K562 (cell line): Measurements from ENCODE around the gene CMIP. TPM values are rescaled to one million over a fixed set of nuclear protein-coding genes. Genes with fewer than 3 reads are reported as not detected.
A peak's percentile ranks its signal among the peaks of the same experiment; 100 is the strongest.

Experiments
- ARID1B ChIP-seq: fragments of 450-650 bp; IDR thresholded peaks from 2 replicates; pipeline ENCODE4 v1.6.1; 2016; ENCODE audit warnings: antibody characterized with exemption, mild to moderate bottlenecking, inconsistent platforms
- CBX1 ChIP-seq: sonication (generic); IDR thresholded peaks from 2 replicates; pipeline ENCODE4 v1.6.1; 2016; ENCODE audit warnings: antibody characterized with exemption, low read depth, mild to moderate bottlenecking
- ERF ChIP-seq: fragments of 450-650 bp; formaldehyde crosslinking; IDR thresholded peaks from 2 replicates; pipeline ENCODE4 v1.4.0; 2020; ENCODE audit warnings: mild to moderate bottlenecking, mixed read lengths
- ESRRA ChIP-seq: fragments of 450-650 bp; IDR thresholded peaks from 2 replicates; pipeline ENCODE4 v1.6.1; 2014; ENCODE audit warnings: low read depth, mild to moderate bottlenecking, moderate library complexity, borderline replicate concordance
- HOMEZ ChIP-seq: fragments of 250-450 bp; sonication (Bioruptor Pico); IDR thresholded peaks from 2 replicates; pipeline ENCODE4 v1.4.0; 2020; ENCODE audit warnings: mild to moderate bottlenecking, moderate library complexity
- KAT2B ChIP-seq: IDR thresholded peaks from one replicate; pipeline ENCODE4 v1.6.1; 2012; ENCODE audit warnings: low read depth, mild to moderate bottlenecking, control low read depth, inconsistent platforms, low read length, moderate library complexity
- RB1 ChIP-seq: fragments of 450-650 bp; IDR thresholded peaks from 2 replicates; pipeline ENCODE4 v1.6.1; 2017; ENCODE audit warnings: low read depth, mild to moderate bottlenecking
- RBM14 ChIP-seq: fragments of 200-400 bp; formaldehyde crosslinking; IDR thresholded peaks from 2 replicates; pipeline ENCODE4 v1.6.1; 2018; ENCODE audit warnings: low read depth, mild to moderate bottlenecking, low read length, moderate library complexity, borderline replicate concordance; ENCODE audit not compliant: insufficient read depth
- REST ChIP-seq, 2 experiments: fragments of 450-650 bp; formaldehyde crosslinking in 1 of 2; IDR thresholded peaks; 2 replicates each; pipeline versions ENCODE4 v1.4.0 to v1.6.1; 2014 to 2020; ENCODE audit warnings: mild to moderate bottlenecking in 2 of 2, borderline replicate concordance in 1 of 2, low read depth in 1 of 2
- TCFL5 ChIP-seq: fragments of 250-450 bp; sonication (Bioruptor Pico); conservative IDR thresholded peaks from 2 replicates; pipeline ENCODE4 v1.6.1; 2021; ENCODE audit warnings: mild to moderate bottlenecking, moderate library complexity, matching md5 sums
- WHSC1 ChIP-seq: IDR thresholded peaks from one replicate; pipeline ENCODE4 v1.6.1; 2012; ENCODE audit warnings: low read length, control low read depth, inconsistent platforms
- ZNF121 ChIP-seq: sonication (generic); formaldehyde crosslinking; conservative IDR thresholded peaks from 2 replicates; pipeline ENCODE4 v1.8.0; 2022; ENCODE audit warnings: missing genetic modification reagents
- polyA plus RNA-seq, 8 experiments: library from polyadenylated mRNA; depleted of rRNA in 4 of 8; stranded (reverse) in 5 of 8; unstranded in 3 of 8; fragments of >200 nt; fragmentation: Nextera tagmentation in 2 of 8; fragmentation: Illumina TruSeq in 1 of 8; extraction: Ambion mirVana in 2 of 8; extraction: Trizol in 1 of 8; gene quantifications; 2 replicates each; pipeline versions ENCODE4 v1.2.1 to v1.2.3, GENCODE V29; 2011 to 2014; ENCODE audit warnings: inconsistent platforms in 1 of 8, missing spikeins in 1 of 8
- total RNA-seq, 7 experiments: library from RNA; depleted of rRNA in 6 of 7; stranded (reverse); fragments of >200 nt in 6 of 7; fragmentation: Illumina TruSeq in 2 of 7; extraction: Trizol in 2 of 7; gene quantifications; 2 replicates each; pipeline versions ENCODE4 v1.2.1 to v1.2.3, GENCODE V29; 2011 to 2021; ENCODE audit warnings: low replicate concordance in 1 of 7
- TF ChIP-seq, protein P1 (sequence below): sonication (generic); formaldehyde crosslinking; IDR thresholded peaks from 2 replicates; pipeline ENCODE4 v1.8.0; 2022; ENCODE audit warnings: mild to moderate bottlenecking, missing genetic modification reagents
- TF ChIP-seq, protein P2 (sequence below), 2 experiments: fragments of 250-450 bp in 1 of 2; fragments of 450-650 bp in 1 of 2; sonication (Bioruptor Pico) in 1 of 2; IDR thresholded peaks; 2 replicates each; pipeline versions ENCODE4 v1.6.1 to v1.8.0; 2016 to 2021; ENCODE audit warnings: mild to moderate bottlenecking in 2 of 2, moderate library complexity in 2 of 2, missing compliant biosample characterization in 1 of 2, missing genetic modification characterization in 1 of 2

CMIP gene
- total and polyA plus RNA-seq, 9 of the 15 experiments (the other 6 are each of a cell fraction or from before 2014, with no cell fraction given), result 0.94 to 82.5 (median 10.3) TPM

DNA sequence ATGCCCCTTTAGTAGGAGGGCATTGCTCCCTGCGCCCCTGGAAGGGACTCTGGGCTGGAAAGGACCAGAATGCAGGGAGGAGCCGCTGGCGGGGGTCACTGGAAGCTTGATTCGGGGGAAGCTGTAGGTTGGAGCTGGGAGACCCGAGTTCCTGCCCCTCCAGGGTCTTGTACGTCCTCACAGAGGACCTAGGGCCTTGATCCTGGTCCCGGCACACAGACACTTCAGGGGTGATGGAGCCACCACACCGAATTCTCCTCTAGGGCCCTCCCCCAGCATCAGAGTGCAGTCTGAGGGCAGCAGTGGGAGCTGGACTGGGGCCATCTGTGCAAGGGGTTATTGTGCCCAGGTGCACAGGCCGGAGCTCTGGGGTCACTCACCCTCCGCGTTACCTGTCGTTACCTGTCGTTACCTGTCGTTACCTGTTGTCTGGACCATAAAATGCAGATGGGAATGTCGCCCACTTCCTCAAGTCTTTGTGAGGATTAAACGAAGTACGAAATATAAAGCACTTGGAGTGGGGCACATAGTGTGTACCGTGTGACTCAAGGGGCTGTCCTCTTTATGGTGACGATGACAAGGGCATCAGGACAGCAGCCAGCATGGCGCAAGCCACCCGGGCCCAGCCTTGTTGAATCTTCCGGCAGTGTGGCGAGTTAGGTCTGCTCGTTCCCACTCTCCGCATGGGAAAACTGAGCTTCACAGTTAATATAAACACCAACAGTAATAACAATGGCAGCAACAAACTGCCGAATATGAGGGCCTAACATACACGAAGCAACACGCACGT lies 48.6 kb downstream of the CMIP start (continued):
- TF ChIP-seq TCFL5 (CRISPR knock-in tag) (no peak), WHSC1 (peak; percentile 21), ERF (CRISPR knock-in tag) (0 out of 2 replicates have a peak, but pooled peaks have one; percentile 65), ESRRA (no peak), RBM14 (no peak), HOMEZ (no peak), RB1 (no peak), CBX1 (peak; percentile 17; the same call in 1 of the 2 replicates), ARID1B (no peak), REST (IDR thresholded peaks at IDR 0.05; ENCODE audit: borderline replicate concordance) (no peak; the same call in 1 of the 2 replicates), REST (CRISPR knock-in tag; IDR thresholded peaks at IDR 0.05; ENCODE audit: low read depth) (0 out of 2 replicates have a peak, but pooled peaks have one; percentile 33), ZNF121 (0 out of 2 replicates have a peak, but pooled peaks have one; percentile 16), KAT2B (no peak)
- TF ChIP-seq, protein P1, sequence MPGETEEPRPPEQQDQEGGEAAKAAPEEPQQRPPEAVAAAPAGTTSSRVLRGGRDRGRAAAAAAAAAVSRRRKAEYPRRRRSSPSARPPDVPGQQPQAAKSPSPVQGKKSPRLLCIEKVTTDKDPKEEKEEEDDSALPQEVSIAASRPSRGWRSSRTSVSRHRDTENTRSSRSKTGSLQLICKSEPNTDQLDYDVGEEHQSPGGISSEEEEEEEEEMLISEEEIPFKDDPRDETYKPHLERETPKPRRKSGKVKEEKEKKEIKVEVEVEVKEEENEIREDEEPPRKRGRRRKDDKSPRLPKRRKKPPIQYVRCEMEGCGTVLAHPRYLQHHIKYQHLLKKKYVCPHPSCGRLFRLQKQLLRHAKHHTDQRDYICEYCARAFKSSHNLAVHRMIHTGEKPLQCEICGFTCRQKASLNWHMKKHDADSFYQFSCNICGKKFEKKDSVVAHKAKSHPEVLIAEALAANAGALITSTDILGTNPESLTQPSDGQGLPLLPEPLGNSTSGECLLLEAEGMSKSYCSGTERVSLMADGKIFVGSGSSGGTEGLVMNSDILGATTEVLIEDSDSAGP (CRISPR knock-in tag), result 0 out of 2 replicates have a peak, but pooled peaks have one; percentile 39
- TF ChIP-seq, protein P2, sequence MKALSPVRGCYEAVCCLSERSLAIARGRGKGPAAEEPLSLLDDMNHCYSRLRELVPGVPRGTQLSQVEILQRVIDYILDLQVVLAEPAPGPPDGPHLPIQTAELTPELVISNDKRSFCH (CRISPR knock-in tag; IDR thresholded peaks at IDR 0.05), result no peak
- TF ChIP-seq, protein P2 (tag; IDR thresholded peaks at IDR 0.05), result peak; percentile 19; the same call in 1 of the 2 replicates
